ENCODE measurements around the gene PRR23A.

Gene PRR23A

DNA sequence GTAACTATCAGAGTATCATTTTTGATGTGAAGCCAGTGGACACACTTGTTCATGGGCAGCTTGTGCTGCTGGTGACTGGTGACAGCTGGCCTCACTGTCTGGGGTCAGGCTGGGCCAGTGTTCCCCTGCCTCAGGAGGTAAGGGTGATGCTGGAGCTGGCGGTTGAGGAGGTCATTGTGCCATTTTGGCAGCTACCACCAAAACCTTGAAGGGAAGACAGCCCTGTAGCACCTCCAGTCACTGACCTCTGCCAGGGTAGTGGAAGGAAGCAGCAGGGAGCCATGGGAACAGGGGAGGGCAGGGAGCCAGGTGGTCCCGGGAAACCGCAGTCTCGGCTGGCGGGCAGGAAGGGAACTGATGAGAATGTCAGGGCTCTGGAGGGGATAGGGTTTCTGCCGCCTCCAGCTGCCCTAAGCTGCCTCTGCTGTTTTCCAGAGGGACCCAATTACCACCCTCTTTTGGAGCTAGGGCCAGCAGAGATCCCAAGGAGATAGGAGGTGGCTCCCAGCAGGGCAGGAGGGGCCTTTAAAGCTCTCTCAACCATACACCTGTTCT, 34.2 kb downstream of the PRR23A start:
- no peak for DNase-seq

DNA sequence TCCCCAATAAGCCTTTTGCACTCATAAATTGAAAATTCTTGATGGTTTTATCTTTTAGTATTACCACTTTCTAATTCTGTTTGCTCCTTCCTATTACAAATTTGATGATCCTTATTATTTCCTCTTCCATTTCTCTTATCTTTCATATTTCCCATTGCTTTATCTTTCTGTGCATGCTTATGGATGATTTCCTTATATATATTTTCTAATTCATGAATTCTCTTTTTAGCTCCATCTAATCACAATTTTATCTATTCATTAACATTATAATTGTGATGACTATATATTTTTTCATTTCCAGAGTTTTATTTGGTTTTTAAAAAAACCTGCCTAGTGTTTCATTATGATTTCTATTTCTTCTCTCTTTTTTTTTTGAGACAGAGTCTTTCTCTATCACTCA, 41.1 kb downstream of the PRR23A start:
- DNase-seq = no peak

DNA sequence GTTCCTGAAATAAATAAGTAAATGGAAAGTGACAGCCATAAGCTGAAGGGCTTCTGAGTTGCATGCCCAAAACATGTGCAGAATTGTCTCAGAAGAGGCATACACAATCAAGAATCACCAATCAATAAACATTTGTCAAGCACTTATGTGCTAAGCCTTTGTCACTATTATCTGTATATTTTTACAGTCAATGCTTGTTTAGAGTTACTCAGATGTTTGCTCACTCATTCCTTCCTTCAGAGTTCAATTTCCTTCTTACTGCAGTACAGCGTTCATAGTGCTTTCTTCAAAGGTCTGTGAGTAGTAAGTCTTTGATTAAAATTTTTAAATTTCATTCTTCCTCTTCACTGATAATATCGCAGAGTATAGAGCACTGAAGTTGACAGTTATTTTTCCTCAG, 41.8 kb downstream of the PRR23A start:
- no peak for DNase-seq

DNA sequence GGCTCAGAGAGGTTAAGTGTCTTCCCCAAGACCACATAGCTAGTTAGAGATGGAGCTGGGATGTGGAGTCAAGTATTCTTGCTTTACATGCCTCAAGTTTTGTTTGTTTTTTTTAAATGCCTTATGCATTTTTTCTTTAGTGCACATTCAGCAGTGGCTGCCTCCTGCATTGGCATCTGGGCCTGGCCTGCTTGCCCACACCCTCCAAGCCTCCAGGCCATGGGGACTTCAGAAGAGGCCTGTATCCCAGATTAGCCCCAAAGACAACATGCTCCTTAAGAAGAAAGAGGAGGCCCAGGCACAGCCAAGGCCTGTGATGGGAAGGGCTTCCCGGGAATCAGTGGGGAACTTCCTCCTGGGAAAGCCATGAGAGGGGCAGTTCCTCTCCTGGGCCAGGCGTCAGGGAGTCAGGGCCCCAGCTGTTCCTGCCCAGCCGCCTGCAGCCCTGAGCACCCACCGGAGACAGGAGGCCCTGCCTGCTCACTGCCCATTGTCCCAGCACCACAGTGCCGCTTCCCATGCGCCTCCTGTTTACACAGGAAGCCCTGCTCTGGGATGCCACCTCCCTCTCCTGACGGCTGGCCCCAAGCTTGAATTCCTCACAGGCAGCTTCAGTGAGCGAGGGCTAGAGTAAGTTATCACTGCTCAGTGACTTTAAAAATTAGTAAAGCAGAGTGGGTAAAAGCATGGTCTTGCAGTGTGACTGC, 43.1 kb downstream of the PRR23A start:
- DNase-seq = no peak

DNA sequence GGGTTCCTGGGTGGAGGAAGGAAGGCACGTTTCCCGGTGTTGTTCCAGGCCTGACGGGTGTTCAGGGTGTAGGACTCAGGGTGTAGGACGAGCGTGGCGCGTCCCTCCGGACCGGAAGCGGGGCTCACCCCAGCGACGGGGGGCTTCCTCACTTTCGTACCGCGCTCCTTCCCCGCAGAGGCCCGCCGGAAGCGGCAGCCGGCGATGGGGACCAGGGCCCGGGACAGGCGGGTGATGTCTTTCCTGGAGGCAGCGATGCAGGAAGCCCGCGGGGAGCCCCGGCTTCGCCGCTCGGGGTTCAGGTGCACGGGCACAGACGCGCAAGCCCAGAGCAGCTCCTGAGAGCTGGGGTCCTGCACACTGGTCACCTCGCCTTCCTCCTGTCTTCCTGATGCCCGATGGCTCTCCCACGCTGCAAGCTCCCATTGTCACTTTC, 45.6 kb downstream of the PRR23A start:
- no peak for DNase-seq
